Measurements from ENCODE around the gene HGFAC.

DNA sequence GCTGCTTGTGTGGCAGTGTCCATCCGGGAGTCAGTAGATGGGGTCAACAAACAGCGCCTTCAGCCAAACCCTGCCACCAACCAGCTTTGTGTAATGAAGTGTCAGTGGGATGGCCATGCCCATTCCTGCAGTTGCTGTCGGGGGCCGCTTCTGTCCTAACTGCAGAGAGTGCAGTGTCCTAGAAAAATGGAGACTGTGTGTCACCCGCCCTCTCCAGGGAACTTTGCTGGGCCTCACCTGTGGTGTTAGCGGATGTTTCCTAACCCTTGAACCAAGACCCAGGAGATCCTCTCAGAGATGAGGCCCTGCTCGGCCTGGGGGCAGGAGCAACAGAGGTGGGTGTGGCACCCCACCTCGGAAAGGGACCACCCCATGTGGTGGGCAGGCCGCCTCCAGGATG is 35.3 kb upstream of the HGFAC start:
- TF ChIP-seq, protein P1, sequence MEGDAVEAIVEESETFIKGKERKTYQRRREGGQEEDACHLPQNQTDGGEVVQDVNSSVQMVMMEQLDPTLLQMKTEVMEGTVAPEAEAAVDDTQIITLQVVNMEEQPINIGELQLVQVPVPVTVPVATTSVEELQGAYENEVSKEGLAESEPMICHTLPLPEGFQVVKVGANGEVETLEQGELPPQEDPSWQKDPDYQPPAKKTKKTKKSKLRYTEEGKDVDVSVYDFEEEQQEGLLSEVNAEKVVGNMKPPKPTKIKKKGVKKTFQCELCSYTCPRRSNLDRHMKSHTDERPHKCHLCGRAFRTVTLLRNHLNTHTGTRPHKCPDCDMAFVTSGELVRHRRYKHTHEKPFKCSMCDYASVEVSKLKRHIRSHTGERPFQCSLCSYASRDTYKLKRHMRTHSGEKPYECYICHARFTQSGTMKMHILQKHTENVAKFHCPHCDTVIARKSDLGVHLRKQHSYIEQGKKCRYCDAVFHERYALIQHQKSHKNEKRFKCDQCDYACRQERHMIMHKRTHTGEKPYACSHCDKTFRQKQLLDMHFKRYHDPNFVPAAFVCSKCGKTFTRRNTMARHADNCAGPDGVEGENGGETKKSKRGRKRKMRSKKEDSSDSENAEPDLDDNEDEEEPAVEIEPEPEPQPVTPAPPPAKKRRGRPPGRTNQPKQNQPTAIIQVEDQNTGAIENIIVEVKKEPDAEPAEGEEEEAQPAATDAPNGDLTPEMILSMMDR (IDR thresholded peaks at IDR 0.05) = no peak
- TF ChIP-seq EP300 (IDR thresholded peaks at IDR 0.05) (no peak), POLR2A (IDR thresholded peaks at IDR 0.05) (no peak), POLR2AphosphoS5 (IDR thresholded peaks at IDR 0.05) (no peak)
